ENCODE results near the gene PTOV1.

DNA sequence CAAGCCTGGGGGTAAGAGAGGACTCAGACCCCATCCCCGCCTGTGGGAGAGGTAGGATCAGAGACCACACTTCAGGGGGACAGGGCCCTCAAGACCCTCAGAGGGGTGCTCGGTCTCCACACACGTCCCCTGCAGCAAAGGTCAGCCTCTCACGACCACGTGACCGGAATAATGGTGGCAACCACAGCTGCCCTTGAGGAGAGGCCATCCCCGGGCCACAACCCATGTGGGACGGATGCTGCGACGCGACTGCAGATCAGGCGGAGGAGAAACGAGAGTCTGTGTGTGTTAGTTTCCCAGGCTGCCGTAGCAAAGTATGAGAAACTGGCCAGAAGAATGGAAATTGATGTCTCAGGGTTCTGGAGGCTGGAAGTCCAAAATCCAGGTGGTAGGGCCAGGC lies 23.9 kb upstream of the PTOV1 start:
- TF ChIP-seq, protein P1, sequence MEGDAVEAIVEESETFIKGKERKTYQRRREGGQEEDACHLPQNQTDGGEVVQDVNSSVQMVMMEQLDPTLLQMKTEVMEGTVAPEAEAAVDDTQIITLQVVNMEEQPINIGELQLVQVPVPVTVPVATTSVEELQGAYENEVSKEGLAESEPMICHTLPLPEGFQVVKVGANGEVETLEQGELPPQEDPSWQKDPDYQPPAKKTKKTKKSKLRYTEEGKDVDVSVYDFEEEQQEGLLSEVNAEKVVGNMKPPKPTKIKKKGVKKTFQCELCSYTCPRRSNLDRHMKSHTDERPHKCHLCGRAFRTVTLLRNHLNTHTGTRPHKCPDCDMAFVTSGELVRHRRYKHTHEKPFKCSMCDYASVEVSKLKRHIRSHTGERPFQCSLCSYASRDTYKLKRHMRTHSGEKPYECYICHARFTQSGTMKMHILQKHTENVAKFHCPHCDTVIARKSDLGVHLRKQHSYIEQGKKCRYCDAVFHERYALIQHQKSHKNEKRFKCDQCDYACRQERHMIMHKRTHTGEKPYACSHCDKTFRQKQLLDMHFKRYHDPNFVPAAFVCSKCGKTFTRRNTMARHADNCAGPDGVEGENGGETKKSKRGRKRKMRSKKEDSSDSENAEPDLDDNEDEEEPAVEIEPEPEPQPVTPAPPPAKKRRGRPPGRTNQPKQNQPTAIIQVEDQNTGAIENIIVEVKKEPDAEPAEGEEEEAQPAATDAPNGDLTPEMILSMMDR (IDR thresholded peaks at IDR 0.05): no peak
- no peak for TF ChIP-seq POLR2A (IDR thresholded peaks at IDR 0.05)
